MM.1S (cell line): ENCODE data around the gene SHF.

Source experiments
- CTCF ChIP-seq: fragments of 300-600 bp; sonication (generic); IDR thresholded peaks from 2 replicates; pipeline ENCODE4 v1.5.1; 2016; ENCODE audit warnings: antibody characterized with exemption, low read length, mixed read lengths
- EZH2 ChIP-seq: fragments of 300-600 bp; sonication (generic); optimal IDR thresholded peaks from 2 replicates; pipeline ENCODE3; 2017; ENCODE audit warnings: low read depth, mild to moderate bottlenecking, antibody characterized with exemption, low read length, mixed read lengths
- EZH2phosphoT487 ChIP-seq: fragments of 300-600 bp; sonication (generic); IDR thresholded peaks from 2 replicates; pipeline ENCODE4 v1.6.1; 2018; ENCODE audit warnings: antibody characterized with exemption, low read length

- TF ChIP-seq EZH2phosphoT487 (no peak), CTCF (no peak), EZH2 (no peak)
Observed at GRCh38 chr15:45203182-45203581, 15.4 kb upstream of the SHF start.
